Progenitor cell of endocrine pancreas (in vitro differentiated cells): ENCODE data around the gene PTGR3. TPM values are rescaled to one million over a fixed set of nuclear protein-coding genes. Genes with fewer than 3 reads are reported as not detected.

Experiments
- DNase-seq: peaks from one replicate; pipeline ENCODE4 v3.0.0; 2021; ENCODE audit warnings: low spot score; ENCODE audit not compliant: unreplicated experiment
- H3K27ac Mint-ChIP-seq: 2 replicates; pipeline ENCODE4 v1.8.0; 2021; ENCODE audit warnings: mild to moderate bottlenecking, moderate library complexity, mixed read lengths
- H3K27me3 Mint-ChIP-seq: 2 replicates; pipeline ENCODE4 v1.8.0; 2021; ENCODE audit warnings: mixed read lengths
- H3K36me3 Mint-ChIP-seq: 2 replicates; pipeline ENCODE4 v1.8.0; 2022; ENCODE audit warnings: mixed read lengths; ENCODE audit not compliant: insufficient read depth
- H3K4me1 Mint-ChIP-seq: 2 replicates; pipeline ENCODE4 v1.8.0; 2021; ENCODE audit warnings: low read depth, mixed read lengths
- H3K4me3 Mint-ChIP-seq: 2 replicates; pipeline ENCODE4 v1.8.0; 2021; ENCODE audit warnings: low read depth, mild to moderate bottlenecking, moderate library complexity, mixed read lengths
- H3K9me3 Mint-ChIP-seq: 2 replicates; pipeline ENCODE4 v1.8.0; 2021; ENCODE audit warnings: low read depth, mixed read lengths
- CTCF ChIP-seq: fragments of 200-600 bp; sonication (generic); IDR thresholded peaks from one replicate; pipeline ENCODE4 v1.5.0; 2021; ENCODE audit warnings: antibody characterized with exemption, mild to moderate bottlenecking; ENCODE audit not compliant: unreplicated experiment
- total RNA-seq: library from RNA; stranded (reverse); gene quantifications from 2 replicates; pipeline ENCODE4 v1.2.1, GENCODE V29; 2021

Gene PTGR3
- total RNA-seq, 1 donor from 2014 or later: 36.8 TPM

- Mint-ChIP-seq H3K36me3 (no peaks in the 10 kb centered on the region), H3K9me3 (no peaks in the 10 kb centered on the region), H3K4me1 (peaks cover 44% of the 10 kb centered on the region), H3K4me3 (no peak overlapping the region), H3K27ac (no peak overlapping the region), H3K27me3 (no peaks in the 10 kb centered on the region)
- no peak for DNase-seq
- TF ChIP-seq CTCF: no peak
Measured at GRCh38 chr18:75249175-75249518, 40.2 kb upstream of the PTGR3 start.

GRCh38 chr18:75248426-75249174 is 39.7 kb upstream of the PTGR3 start:
- H3K9me3 Mint-ChIP-seq: no peaks in the 10 kb centered on the region
- H3K4me3 Mint-ChIP-seq: no peak overlapping the region
- peaks cover 39% of the 10 kb centered on the region for H3K4me1 Mint-ChIP-seq
- H3K27ac Mint-ChIP-seq: peak overlapping the region; percentile 77
- H3K36me3 Mint-ChIP-seq: no peaks in the 10 kb centered on the region
- DNase-seq: no peak
- no peaks in the 10 kb centered on the region for H3K27me3 Mint-ChIP-seq
- no peak for TF ChIP-seq CTCF

DNA sequence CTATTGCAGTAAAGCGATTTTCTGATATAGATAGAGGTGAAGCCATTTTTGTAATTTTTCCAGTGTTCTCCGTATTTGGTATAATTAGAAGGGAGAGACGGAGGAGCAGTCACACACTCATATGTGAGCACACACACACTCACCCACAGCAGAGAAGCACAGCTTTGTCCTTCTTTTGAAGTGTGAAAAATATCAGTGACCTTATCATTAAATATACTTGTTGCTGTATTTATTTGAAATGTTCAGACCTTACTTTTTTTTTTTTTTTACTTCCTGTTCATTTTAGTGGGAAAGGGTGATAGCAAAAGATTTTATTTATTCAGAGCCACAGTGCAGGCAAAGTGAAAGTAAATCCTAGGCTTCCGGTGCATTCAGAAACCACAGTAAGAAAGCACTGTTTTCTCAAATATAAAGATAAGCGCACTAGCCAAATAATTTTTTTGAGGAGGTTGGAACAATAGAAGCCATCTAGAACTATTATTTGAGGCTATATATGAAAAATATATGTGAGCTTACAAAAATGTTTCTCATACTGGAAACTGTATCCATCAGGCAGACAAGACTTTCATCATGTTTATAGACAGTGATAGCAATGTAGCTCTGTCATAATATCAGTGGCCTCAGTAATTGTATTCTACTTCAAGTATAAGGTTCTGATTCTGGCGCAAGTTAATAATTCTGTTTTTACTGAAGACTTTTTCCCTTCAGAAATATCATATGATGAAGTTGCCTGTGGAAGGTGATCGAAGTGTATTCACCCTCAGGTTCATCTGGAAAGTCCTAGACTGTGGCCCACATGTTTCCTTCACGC is 38.9 kb upstream of the PTGR3 start:
- no peak overlapping the region for H3K4me3 Mint-ChIP-seq
- peaks cover 32% of the 10 kb centered on the region for H3K4me1 Mint-ChIP-seq
- no peaks in the 10 kb centered on the region for H3K27me3 Mint-ChIP-seq
- H3K27ac Mint-ChIP-seq: no peak overlapping the region
- H3K36me3 Mint-ChIP-seq: no peaks in the 10 kb centered on the region
- no peaks in the 10 kb centered on the region for H3K9me3 Mint-ChIP-seq
- DNase-seq: no peak
- no peak for TF ChIP-seq CTCF

GRCh38 chr18:75246721-75247610 is 38.0 kb upstream of the PTGR3 start:
- no peak for TF ChIP-seq CTCF
- no peaks in the 10 kb centered on the region for H3K9me3 Mint-ChIP-seq
- no peaks in the 10 kb centered on the region for H3K36me3 Mint-ChIP-seq
- no peak for DNase-seq
- H3K27ac Mint-ChIP-seq: no peak overlapping the region
- peaks cover 32% of the 10 kb centered on the region for H3K4me1 Mint-ChIP-seq
- no peak overlapping the region for H3K4me3 Mint-ChIP-seq
- no peaks in the 10 kb centered on the region for H3K27me3 Mint-ChIP-seq
